ENCODE measurements around the gene CNOT11.

DNA sequence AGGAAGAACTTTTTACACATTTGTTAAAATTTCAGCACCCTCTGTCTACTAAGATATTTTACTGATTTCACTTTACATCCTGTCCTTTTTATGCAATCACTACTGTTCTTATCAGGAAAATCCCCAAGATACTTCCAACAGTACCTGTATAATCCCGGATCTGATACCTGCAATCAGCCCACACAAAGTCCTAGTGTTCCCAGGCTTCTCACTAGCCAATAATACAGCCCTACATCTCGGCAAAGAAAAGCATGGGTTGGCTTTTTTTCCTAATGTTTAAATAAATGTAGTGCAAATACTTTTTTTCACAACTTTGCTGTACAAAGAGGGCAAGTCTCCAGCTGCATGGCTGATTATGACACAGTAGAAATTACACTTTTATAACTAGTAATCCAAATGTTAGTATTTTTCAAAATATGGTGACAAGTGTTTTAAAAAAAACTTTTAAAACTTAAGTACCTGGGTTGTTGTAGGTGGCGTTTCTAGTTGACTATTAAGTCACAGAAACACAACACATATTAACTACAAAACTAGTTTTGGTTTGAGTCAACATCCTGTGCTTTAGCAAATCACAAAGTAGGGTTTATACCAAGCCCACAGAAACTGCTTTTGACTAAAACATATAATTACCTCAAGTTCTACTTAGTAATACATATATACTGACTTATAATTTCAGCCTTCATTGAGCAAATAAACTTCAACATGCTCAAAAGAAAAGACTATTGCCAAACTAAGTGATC lies 19.5 kb downstream of the CNOT11 start:
- TF ChIP-seq, protein P1, sequence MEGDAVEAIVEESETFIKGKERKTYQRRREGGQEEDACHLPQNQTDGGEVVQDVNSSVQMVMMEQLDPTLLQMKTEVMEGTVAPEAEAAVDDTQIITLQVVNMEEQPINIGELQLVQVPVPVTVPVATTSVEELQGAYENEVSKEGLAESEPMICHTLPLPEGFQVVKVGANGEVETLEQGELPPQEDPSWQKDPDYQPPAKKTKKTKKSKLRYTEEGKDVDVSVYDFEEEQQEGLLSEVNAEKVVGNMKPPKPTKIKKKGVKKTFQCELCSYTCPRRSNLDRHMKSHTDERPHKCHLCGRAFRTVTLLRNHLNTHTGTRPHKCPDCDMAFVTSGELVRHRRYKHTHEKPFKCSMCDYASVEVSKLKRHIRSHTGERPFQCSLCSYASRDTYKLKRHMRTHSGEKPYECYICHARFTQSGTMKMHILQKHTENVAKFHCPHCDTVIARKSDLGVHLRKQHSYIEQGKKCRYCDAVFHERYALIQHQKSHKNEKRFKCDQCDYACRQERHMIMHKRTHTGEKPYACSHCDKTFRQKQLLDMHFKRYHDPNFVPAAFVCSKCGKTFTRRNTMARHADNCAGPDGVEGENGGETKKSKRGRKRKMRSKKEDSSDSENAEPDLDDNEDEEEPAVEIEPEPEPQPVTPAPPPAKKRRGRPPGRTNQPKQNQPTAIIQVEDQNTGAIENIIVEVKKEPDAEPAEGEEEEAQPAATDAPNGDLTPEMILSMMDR (IDR thresholded peaks at IDR 0.05): no peak
- no peak for TF ChIP-seq POLR2A (IDR thresholded peaks at IDR 0.05)
